Neural progenitor cell (in vitro differentiated cells): ENCODE measurements around the gene FHOD1. TPM values are rescaled to one million over a fixed set of nuclear protein-coding genes. Genes with fewer than 3 reads are reported as not detected.

Experiments
- DNase-seq: peaks from one replicate; pipeline ENCODE4 v3.0.0-alpha.2; 2016; ENCODE audit warnings: low spot score
- H2AFZ ChIP-seq: fragments of 200-600 bp; sonication (generic); replicated peaks from 2 replicates; pipeline ENCODE4 v1.6.1; 2016; ENCODE audit warnings: antibody characterized with exemption
- H3F3A ChIP-seq: fragments of 200-600 bp; sonication (generic); 2 replicates; pipeline ENCODE4 v1.6.1; 2016; ENCODE audit warnings: antibody characterized with exemption, low read depth
- H3K27ac ChIP-seq: fragments of 200-600 bp; sonication (generic); 2 replicates; pipeline ENCODE4 v1.5.1; 2016; ENCODE audit warnings: mild to moderate bottlenecking
- H3K27me3 ChIP-seq: fragments of 200-600 bp; sonication (generic); 2 replicates; pipeline ENCODE4 v1.6.1; 2016; ENCODE audit warnings: mild to moderate bottlenecking, moderate library complexity
- H3K36me3 ChIP-seq: fragments of 200-600 bp; sonication (generic); 2 replicates; pipeline ENCODE4 v1.5.1; 2016
- H3K4me1 ChIP-seq: fragments of 200-600 bp; sonication (generic); 2 replicates; pipeline ENCODE4 v1.6.1; 2016; ENCODE audit warnings: mixed run types
- H3K4me2 ChIP-seq: fragments of 200-600 bp; sonication (generic); 2 replicates; pipeline ENCODE4 v1.6.1; 2016
- H3K4me3 ChIP-seq: fragments of 200-600 bp; sonication (generic); 2 replicates; pipeline ENCODE4 v1.5.1; 2016
- H3K79me2 ChIP-seq: fragments of 200-600 bp; sonication (generic); 2 replicates; pipeline ENCODE4 v1.6.1; 2016; ENCODE audit warnings: low read depth
- H3K9ac ChIP-seq: fragments of 200-600 bp; sonication (generic); 2 replicates; pipeline ENCODE4 v1.6.1; 2016
- H3K9me3 ChIP-seq: fragments of 200-600 bp; sonication (generic); 2 replicates; pipeline ENCODE4 v1.5.1; 2016; ENCODE audit warnings: low read depth
- H4K20me1 ChIP-seq: fragments of 200-600 bp; sonication (generic); 2 replicates; pipeline ENCODE4 v1.6.1; 2016; ENCODE audit warnings: low read depth
- H3K27ac Mint-ChIP-seq: 3 replicates; pipeline ENCODE4 v1.8.0; 2021; ENCODE audit warnings: mixed read lengths
- H3K27me3 Mint-ChIP-seq: 2 replicates; pipeline ENCODE4 v1.8.0; 2022; ENCODE audit warnings: low read depth, mild to moderate bottlenecking, inconsistent platforms, moderate library complexity, mixed read lengths; ENCODE audit not compliant: insufficient read depth
- H3K36me3 Mint-ChIP-seq: 3 replicates; pipeline ENCODE4 v1.8.0; 2021; ENCODE audit warnings: mixed read lengths
- H3K4me1 Mint-ChIP-seq: 3 replicates; pipeline ENCODE4 v1.8.0; 2021; ENCODE audit warnings: mixed read lengths
- H3K4me3 Mint-ChIP-seq: 3 replicates; pipeline ENCODE4 v1.8.0; 2021; ENCODE audit warnings: mild to moderate bottlenecking, moderate library complexity, mixed read lengths
- H3K9me3 Mint-ChIP-seq: 3 replicates; pipeline ENCODE4 v1.8.0; 2020; ENCODE audit warnings: mixed read lengths
- EZH2 ChIP-seq: fragments of 200-600 bp; sonication (generic); IDR thresholded peaks from 2 replicates; pipeline ENCODE4 v1.6.1; 2017; ENCODE audit warnings: antibody characterized with exemption, mild to moderate bottlenecking, moderate library complexity
- EZH2phosphoT487 ChIP-seq: fragments of 200-600 bp; sonication (generic); IDR thresholded peaks from 2 replicates; pipeline ENCODE4 v1.6.1; 2017; ENCODE audit warnings: antibody characterized with exemption
- total RNA-seq: library from RNA; depleted of rRNA; stranded (reverse); fragments of >200 nt; gene quantifications from 2 replicates; pipeline ENCODE4 v1.2.3, GENCODE V29; 2015; ENCODE audit warnings: low replicate concordance
- TF ChIP-seq, protein P1 (sequence below): fragments of 200-600 bp; sonication (generic); IDR thresholded peaks from 2 replicates; pipeline ENCODE4 v1.5.1; 2017; ENCODE audit warnings: antibody characterized with exemption, mild to moderate bottlenecking

Gene FHOD1
- total RNA-seq, 1 donor from 2014 or later: 5.5 TPM

DNA sequence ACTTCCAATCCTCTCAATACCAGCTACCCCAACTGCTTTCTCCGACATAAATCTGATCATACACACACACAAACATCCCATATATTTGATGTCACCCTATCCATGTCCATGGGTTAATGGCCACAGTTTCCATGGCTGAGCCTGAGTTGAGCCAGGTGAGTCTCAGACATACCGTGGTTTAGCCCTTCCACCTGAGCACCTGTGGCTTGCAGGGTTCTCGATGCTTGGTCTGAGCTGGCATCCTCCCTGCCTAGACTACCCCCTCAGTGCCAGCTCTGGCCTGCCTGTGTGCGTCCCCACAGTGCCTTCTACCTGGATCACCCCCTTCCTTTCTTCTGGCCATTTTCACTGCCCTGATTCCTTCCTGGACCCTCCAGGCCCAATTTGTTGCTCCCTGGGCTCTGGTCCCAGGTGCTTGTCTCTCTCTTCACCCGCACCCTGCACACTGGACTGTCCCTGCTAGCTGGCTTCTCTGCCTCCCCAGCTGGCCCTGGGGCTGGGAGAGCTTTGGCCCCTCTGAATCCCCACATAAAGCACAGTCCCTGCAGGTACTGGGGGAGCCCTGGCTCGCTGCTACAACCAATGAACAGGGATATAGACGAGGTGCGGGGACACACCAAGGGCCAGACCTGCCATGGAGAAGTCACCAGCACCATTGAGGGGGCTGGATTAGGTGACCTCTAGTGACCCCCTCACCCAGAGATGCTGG is 41.0 kb downstream of the FHOD1 start:
- Histone ChIP-seq H3K4me1 (peaks cover 14% of the 10 kb centered on the region), H4K20me1 (peaks cover 7% of the 10 kb centered on the region), H3K9ac (no peak overlapping the region), H3K36me3 (no peaks in the 10 kb centered on the region), H3K4me2 (peak overlapping the region; percentile 50), H2AFZ (no peak overlapping the region), H3K9me3 (no peaks in the 10 kb centered on the region), H3K27me3 (no peaks in the 10 kb centered on the region), H3K27ac (peak overlapping the region; percentile 53), H3K79me2 (no peaks in the 10 kb centered on the region), H3F3A (peaks cover 12% of the 10 kb centered on the region), H3K4me3 (no peak overlapping the region)
- no peak for DNase-seq
- no peaks in the 10 kb centered on the region for H3K9me3 Mint-ChIP-seq
- H3K4me3 Mint-ChIP-seq: peak overlapping the region; percentile 23
- TF ChIP-seq EZH2: no peak
- TF ChIP-seq EZH2phosphoT487: no peak
- TF ChIP-seq, protein P1, sequence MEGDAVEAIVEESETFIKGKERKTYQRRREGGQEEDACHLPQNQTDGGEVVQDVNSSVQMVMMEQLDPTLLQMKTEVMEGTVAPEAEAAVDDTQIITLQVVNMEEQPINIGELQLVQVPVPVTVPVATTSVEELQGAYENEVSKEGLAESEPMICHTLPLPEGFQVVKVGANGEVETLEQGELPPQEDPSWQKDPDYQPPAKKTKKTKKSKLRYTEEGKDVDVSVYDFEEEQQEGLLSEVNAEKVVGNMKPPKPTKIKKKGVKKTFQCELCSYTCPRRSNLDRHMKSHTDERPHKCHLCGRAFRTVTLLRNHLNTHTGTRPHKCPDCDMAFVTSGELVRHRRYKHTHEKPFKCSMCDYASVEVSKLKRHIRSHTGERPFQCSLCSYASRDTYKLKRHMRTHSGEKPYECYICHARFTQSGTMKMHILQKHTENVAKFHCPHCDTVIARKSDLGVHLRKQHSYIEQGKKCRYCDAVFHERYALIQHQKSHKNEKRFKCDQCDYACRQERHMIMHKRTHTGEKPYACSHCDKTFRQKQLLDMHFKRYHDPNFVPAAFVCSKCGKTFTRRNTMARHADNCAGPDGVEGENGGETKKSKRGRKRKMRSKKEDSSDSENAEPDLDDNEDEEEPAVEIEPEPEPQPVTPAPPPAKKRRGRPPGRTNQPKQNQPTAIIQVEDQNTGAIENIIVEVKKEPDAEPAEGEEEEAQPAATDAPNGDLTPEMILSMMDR: no peak
- peaks cover 7% of the 10 kb centered on the region for H3K4me1 Mint-ChIP-seq
- H3K36me3 Mint-ChIP-seq: peaks cover 6% of the 10 kb centered on the region
- peak overlapping the region; percentile 63 for H3K27ac Mint-ChIP-seq
- peaks cover 7% of the 10 kb centered on the region for H3K27me3 Mint-ChIP-seq

DNA sequence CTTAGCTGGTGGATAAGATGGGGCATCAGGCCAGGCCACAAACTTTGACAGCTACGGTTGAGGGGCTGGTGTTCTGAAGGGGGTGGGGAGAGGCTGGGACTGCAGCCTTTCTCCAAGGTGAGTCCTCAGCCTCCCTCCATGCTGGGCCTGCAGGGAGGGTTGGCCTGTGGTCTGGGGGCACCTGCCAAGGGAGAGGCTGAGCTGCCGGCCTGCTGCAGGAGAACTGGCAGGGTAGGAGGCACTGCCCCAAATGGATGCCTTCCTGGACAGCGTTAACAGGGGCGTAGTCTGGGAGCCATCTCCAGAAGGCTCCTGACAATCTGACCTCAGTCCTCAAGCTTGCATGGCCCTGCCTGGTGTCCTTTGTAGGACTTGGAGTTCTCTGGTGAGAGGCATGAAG is 43.2 kb downstream of the FHOD1 start:
- Histone ChIP-seq H3K4me3 (no peak overlapping the region), H2AFZ (no peak overlapping the region), H3K9ac (no peak overlapping the region), H3K27me3 (no peaks in the 10 kb centered on the region), H3F3A (peaks cover 17% of the 10 kb centered on the region), H3K4me1 (peaks cover 15% of the 10 kb centered on the region), H3K9me3 (no peaks in the 10 kb centered on the region), H3K36me3 (no peaks in the 10 kb centered on the region), H3K27ac (no peak overlapping the region), H3K79me2 (no peaks in the 10 kb centered on the region), H3K4me2 (no peak overlapping the region), H4K20me1 (peaks cover 21% of the 10 kb centered on the region)
- Mint-ChIP-seq H3K27me3 (peaks cover 8% of the 10 kb centered on the region), H3K36me3 (peaks cover 6% of the 10 kb centered on the region), H3K4me1 (peaks cover 7% of the 10 kb centered on the region), H3K9me3 (no peaks in the 10 kb centered on the region), H3K27ac (no peak overlapping the region), H3K4me3 (no peak overlapping the region)
- DNase-seq: no peak
- TF ChIP-seq EZH2: no peak
- no peak for TF ChIP-seq EZH2phosphoT487
- TF ChIP-seq, protein P1: no peak

DNA sequence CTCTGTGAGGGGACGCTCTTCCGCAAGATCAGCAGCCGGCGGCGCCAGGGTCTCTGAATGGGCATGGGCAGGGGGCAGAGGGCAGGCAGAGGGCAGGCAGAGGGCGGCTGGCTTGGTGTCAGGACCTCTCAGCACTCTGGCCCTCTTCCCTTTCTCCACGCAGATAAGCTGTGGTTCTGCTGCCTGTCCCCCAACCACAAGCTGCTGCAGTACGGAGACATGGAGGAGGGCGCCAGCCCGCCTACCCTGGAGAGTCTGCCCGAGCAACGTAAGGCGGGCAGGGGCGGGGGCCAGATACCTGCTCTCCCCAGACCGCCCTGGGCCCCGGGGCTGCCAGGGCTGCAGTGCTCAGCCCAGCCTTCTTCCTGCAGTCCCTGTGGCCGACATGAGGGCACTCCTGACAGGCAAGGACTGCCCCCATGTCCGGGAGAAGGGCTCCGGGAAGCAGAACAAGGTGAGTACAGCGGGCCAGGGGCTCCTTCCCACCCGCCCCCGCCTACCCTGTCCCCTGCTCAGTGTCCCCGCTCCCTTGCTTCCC is 44.3 kb downstream of the FHOD1 start:
- H3K9ac ChIP-seq: no peak overlapping the region
- peaks cover 21% of the 10 kb centered on the region for H3K4me1 ChIP-seq
- Mint-ChIP-seq H3K4me3 (no peak overlapping the region), H3K36me3 (peaks cover 6% of the 10 kb centered on the region), H3K27ac (no peak overlapping the region), H3K27me3 (peaks cover 8% of the 10 kb centered on the region), H3K9me3 (no peaks in the 10 kb centered on the region), H3K4me1 (peaks cover 7% of the 10 kb centered on the region)
- H3K27me3 ChIP-seq: no peaks in the 10 kb centered on the region
- no peak overlapping the region for H2AFZ ChIP-seq
- peaks cover 31% of the 10 kb centered on the region for H4K20me1 ChIP-seq
- H3K79me2 ChIP-seq: no peaks in the 10 kb centered on the region
- TF ChIP-seq EZH2 (no peak), EZH2phosphoT487 (no peak)
- TF ChIP-seq, protein P1: no peak
- no peak for DNase-seq
- H3K4me3 ChIP-seq: no peak overlapping the region
- no peak overlapping the region for H3K4me2 ChIP-seq
- peaks cover 28% of the 10 kb centered on the region for H3F3A ChIP-seq
- H3K9me3 ChIP-seq: no peaks in the 10 kb centered on the region
- no peaks in the 10 kb centered on the region for H3K36me3 ChIP-seq
- no peak overlapping the region for H3K27ac ChIP-seq
